ENCODE data around the gene LBX2. TPM values are rescaled to one million over a fixed set of nuclear protein-coding genes. Genes with fewer than 3 reads are reported as not detected.

The LBX2 gene
- polyA plus RNA-seq, 1 experiment: 0.61 TPM

DNA sequence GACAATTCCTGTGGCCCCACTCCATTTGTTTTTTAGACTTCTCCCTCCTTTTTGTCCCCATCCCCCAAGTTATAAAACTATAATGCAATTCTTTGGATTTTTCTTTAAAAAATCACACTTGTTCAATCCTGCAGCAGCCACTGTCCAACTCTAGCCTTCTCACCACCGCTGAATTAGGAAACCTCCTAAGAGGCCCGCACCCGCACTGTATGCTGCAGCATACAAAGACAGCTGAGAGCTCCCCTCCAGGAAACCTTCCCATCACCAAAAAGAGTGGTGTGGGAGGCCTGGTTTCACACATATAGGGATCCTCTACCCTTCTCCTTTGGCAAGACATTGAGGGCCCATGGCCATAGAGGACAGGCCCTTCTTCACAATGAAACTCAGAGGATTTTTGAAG lies 5.2 kb upstream of the LBX2 start:
- no peak overlapping the region for H3K4me3 ChIP-seq (ENCODE audit: low read depth, low read length)

DNA sequence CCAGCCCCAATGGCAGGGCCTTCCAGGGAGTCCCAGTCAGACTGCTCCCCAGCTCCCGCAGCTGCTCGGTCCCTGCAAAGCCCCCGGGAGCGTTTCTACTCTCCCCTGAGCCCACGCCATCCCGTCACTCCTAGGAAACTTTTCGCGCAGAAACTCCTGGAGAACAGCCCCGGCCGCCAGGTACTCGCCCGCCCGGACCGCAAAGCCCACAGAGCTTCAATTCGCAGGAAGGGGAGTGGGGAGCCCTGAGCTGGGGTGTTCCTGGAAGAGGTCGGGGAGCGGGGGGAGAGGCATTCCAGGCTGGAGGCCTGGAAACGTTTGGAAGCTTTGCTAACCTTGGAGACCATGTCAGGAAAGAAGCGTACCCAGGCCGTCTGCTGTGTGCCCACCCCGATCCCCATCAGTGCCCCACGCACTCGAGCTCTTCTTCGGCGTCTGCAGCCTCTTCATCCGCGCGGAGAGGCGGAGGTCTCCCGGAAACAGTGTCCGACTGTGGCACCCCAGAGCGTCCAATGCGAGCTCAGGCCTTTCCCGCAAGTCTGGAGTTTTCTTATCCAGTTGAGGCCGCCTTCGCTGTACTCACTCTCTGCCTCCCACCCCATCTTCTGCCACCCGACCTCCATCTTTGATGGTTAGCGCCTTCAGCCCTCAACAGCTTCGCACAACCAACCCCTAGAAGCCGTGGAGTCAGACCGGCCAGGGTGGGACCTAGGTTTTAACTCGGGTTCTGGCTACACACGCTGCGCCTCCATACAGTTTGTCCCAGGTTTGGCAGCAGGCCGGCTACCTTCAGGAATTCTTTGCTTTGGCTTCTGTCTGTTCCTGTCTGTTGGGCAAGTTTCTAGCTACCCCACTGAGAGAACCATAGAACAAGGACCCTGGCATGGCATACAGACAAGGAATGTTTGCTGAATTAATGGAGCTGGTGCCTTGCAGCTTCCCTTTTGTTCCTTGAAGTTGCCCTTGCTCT lies 4.4 kb upstream of the LBX2 start:
- ChIA-PET CTCF (interaction anchor here (0.8 to 2.5 kb wide), 5 partner anchors 21 to 169 kb away, joined by 3 to 14 read pairs (median 5); partner anchors contain the start of genes AUP1, CCDC142, HTRA2 and TTC31), POLR2A (interaction anchor here (0.5 to 0.6 kb wide), 3 partner anchors 7 to 63 kb away, joined by 3 to 4 read pairs (median 4); partner anchors contain the start of genes AUP1 and HTRA2)
- H3K4me3 ChIP-seq (ENCODE audit: low read depth, low read length): peak overlapping the region; percentile 43

More for the DNA sequence above, 5.2 kb upstream of the LBX2 start:
- Histone ChIP-seq H3K27me3 (ENCODE audit: control insufficient read depth, insufficient read depth, low read length) (peaks cover 7% of the 10 kb centered on the region), H3K36me3 (ENCODE audit: control insufficient read depth, insufficient read depth, low read length) (peaks cover 11% of the 10 kb centered on the region)
- TF ChIP-seq, protein P1, sequence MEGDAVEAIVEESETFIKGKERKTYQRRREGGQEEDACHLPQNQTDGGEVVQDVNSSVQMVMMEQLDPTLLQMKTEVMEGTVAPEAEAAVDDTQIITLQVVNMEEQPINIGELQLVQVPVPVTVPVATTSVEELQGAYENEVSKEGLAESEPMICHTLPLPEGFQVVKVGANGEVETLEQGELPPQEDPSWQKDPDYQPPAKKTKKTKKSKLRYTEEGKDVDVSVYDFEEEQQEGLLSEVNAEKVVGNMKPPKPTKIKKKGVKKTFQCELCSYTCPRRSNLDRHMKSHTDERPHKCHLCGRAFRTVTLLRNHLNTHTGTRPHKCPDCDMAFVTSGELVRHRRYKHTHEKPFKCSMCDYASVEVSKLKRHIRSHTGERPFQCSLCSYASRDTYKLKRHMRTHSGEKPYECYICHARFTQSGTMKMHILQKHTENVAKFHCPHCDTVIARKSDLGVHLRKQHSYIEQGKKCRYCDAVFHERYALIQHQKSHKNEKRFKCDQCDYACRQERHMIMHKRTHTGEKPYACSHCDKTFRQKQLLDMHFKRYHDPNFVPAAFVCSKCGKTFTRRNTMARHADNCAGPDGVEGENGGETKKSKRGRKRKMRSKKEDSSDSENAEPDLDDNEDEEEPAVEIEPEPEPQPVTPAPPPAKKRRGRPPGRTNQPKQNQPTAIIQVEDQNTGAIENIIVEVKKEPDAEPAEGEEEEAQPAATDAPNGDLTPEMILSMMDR (IDR thresholded peaks at IDR 0.05; ENCODE audit: insufficient read depth, low read depth, low read length): no peak
- DNase-seq (ENCODE audit: low read depth): no peak
- ChIA-PET POLR2A (no interaction called here), CTCF (interaction anchor here (1.8 to 2.5 kb wide), 2 partner anchors 22 to 170 kb away, joined by 5 to 12 read pairs; partner anchors contain the start of genes CCDC142 and TTC31)

DNA sequence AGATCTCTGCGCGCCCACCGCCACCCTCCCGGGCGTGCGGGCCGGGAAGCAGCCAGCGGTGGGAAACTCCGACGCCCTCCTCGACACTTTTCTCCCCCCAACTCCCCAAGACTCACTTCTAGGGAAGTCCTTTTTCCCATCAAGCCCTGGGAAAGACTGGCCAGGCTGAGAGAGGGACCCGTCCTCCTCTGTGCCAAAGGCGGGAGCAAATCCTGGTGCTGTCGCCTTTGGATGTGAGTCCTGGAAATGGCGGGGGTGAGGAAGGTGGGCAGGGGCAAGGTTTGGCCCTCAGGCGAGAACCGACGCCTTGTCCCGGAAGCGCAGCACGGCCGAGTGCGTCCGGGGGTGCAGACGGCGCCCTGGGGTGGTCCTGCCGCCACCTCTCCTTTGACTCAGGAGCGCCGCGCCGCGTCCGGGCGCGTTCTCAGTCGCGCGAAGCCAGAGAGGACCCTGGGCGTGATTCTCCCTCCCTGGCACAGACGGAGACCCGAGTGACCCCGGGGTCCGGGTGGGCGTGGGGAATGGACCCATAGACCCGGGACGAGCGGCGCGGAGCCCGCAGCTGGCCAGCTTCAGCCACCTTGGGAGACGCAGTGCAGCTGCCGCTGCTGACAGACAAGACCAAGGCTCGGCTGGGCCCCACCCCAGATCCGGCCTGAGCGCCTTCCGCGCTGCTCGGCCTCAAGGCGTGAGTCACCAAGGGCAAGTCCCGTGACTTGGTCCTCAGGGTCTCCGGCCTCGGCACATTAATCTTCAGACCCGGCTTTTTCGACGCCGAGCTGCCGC lies 3.5 kb upstream of the LBX2 start:
- H3K27me3 ChIP-seq (ENCODE audit: control insufficient read depth, insufficient read depth, low read length): peaks cover 11% of the 10 kb centered on the region
- POLR2A ChIA-PET: interaction anchor here (0.6 kb wide), 1 partner anchor 64 kb away, joined by 3 read pairs; no protein-coding TSS in a partner anchor
- TF ChIP-seq, protein P1 (IDR thresholded peaks at IDR 0.05; ENCODE audit: insufficient read depth, low read depth, low read length): peak; percentile 39
- CTCF ChIA-PET: interaction anchor here (0.8 to 2.5 kb wide), 6 partner anchors 20 to 168 kb away, joined by 3 to 14 read pairs (median 4); partner anchors contain the start of genes AUP1, CCDC142, HTRA2 and TTC31
- DNase-seq (ENCODE audit: low read depth): no peak
- peak overlapping the region; percentile 43 for H3K4me3 ChIP-seq (ENCODE audit: low read depth, low read length)
- peaks cover 11% of the 10 kb centered on the region for H3K36me3 ChIP-seq (ENCODE audit: control insufficient read depth, insufficient read depth, low read length)

More for the DNA sequence above, 4.4 kb upstream of the LBX2 start:
- no peak for DNase-seq (ENCODE audit: low read depth)
- H3K27me3 ChIP-seq (ENCODE audit: control insufficient read depth, insufficient read depth, low read length): peaks cover 9% of the 10 kb centered on the region
- TF ChIP-seq, protein P1 (IDR thresholded peaks at IDR 0.05; ENCODE audit: insufficient read depth, low read depth, low read length): no peak
- H3K36me3 ChIP-seq (ENCODE audit: control insufficient read depth, insufficient read depth, low read length): peaks cover 11% of the 10 kb centered on the region

DNA sequence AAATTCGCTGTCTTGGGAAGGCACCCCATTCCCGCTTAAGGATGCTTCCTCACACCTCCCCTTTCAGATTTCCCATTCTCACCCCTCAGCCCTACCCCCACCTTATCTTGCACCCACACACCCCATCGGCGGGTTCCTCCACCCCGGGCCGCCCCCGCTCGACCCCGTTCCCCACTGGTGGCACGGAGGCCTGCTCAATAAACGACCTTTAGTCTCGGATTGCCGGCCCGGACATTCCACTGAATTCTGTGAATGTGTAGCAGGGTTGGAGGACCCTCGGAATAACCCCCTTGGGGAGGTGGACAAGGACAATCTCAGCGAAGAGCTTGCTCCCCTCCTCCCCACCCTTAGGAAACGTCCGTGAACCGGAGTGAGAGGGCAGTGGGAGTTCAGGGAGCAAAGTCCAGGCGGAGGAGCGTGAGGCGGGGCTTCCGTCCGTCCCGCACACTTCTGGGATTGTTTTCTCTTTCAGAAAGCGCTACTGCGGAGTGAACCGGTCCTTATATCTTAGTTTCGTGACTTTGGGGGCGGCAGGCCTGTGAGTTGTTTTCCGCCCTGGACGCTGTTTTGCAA lies 2.8 kb upstream of the LBX2 start:
- DNase-seq (ENCODE audit: low read depth): no peak
- ChIA-PET CTCF (interaction anchor here (1.1 kb wide), 1 partner anchor 19 kb away, joined by 3 read pairs; the partner anchor contains the start of genes CCDC142 and TTC31), POLR2A (no interaction called here)
- H3K27me3 ChIP-seq (ENCODE audit: control insufficient read depth, insufficient read depth, low read length): peaks cover 11% of the 10 kb centered on the region
- peaks cover 11% of the 10 kb centered on the region for H3K36me3 ChIP-seq (ENCODE audit: control insufficient read depth, insufficient read depth, low read length)
- TF ChIP-seq, protein P1 (IDR thresholded peaks at IDR 0.05; ENCODE audit: insufficient read depth, low read depth, low read length): no peak
- H3K4me3 ChIP-seq (ENCODE audit: low read depth, low read length): peak overlapping the region; percentile 43

Measured in BJ (cell line).